Sigmoid colon (tissue), 4 donors: ENCODE data around the gene CENPV.

Source experiments
- EP300 ChIP-seq, 4 donors: sonication (generic); formaldehyde crosslinking; IDR thresholded peaks; one replicate each; pipeline ENCODE4 v1.6.1; 2017; ENCODE audit warnings: antibody characterized with exemption in 4 of 4
- POLR2A ChIP-seq, 2 donors: fragments of 450-650 bp; IDR thresholded peaks; one replicate each; pipeline ENCODE4 v1.6.1; 2016; ENCODE audit warnings: antibody characterized with exemption in 2 of 2, mild to moderate bottlenecking in 2 of 2, moderate library complexity in 2 of 2
- POLR2AphosphoS5 ChIP-seq, 4 donors: sonication (generic); formaldehyde crosslinking; IDR thresholded peaks; one replicate each; pipeline ENCODE4 v1.6.1; 2017; ENCODE audit warnings: antibody characterized with exemption in 4 of 4
- TF ChIP-seq, protein P1 (sequence below), 4 experiments: fragments of 450-650 bp in 3 of 4; fragments of 200-600 bp in 1 of 4; IDR thresholded peaks; one replicate each; pipeline ENCODE4 v1.5.1; 2016 to 2019; ENCODE audit warnings: antibody characterized with exemption in 4 of 4, mild to moderate bottlenecking in 3 of 4, moderate library complexity in 2 of 4

GRCh38 chr17:16304830-16305229 lies 48.4 kb downstream of the CENPV start:
- TF ChIP-seq, protein P1, sequence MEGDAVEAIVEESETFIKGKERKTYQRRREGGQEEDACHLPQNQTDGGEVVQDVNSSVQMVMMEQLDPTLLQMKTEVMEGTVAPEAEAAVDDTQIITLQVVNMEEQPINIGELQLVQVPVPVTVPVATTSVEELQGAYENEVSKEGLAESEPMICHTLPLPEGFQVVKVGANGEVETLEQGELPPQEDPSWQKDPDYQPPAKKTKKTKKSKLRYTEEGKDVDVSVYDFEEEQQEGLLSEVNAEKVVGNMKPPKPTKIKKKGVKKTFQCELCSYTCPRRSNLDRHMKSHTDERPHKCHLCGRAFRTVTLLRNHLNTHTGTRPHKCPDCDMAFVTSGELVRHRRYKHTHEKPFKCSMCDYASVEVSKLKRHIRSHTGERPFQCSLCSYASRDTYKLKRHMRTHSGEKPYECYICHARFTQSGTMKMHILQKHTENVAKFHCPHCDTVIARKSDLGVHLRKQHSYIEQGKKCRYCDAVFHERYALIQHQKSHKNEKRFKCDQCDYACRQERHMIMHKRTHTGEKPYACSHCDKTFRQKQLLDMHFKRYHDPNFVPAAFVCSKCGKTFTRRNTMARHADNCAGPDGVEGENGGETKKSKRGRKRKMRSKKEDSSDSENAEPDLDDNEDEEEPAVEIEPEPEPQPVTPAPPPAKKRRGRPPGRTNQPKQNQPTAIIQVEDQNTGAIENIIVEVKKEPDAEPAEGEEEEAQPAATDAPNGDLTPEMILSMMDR (IDR thresholded peaks at IDR 0.05) = no peak
- TF ChIP-seq POLR2AphosphoS5 (IDR thresholded peaks at IDR 0.05) (no peak), EP300 (IDR thresholded peaks at IDR 0.05) (no peak), POLR2A (IDR thresholded peaks at IDR 0.05) (no peak)
